ENCODE results near the gene RAB7A.
"Not testable (repeated sequence)": the region's sequence is repeated elsewhere in the genome, so short reads cannot be mapped to it uniquely, and the experiment has no call there.

Gene RAB7A

GRCh38 chr3:128823631-128824030, 97.6 kb downstream of the RAB7A start:
- Histone ChIP-seq H3K27ac (no peak overlapping the region), H3K4me3 (ENCODE audit: low read depth, low read length) (no peak overlapping the region), H3K9me3 (ENCODE audit: severe bottlenecking) (no peaks in the 10 kb centered on the region), H3K27me3 (ENCODE audit: insufficient read depth, low read depth, severe bottlenecking) (no peaks in the 10 kb centered on the region), H3K36me3 (no peaks in the 10 kb centered on the region)
- TF ChIP-seq CTCF (IDR thresholded peaks at IDR 0.05; ENCODE audit: low read depth, low read length) = no peak
- no peak for DNase-seq

- Histone ChIP-seq H3K9me3 (ENCODE audit: severe bottlenecking) (no peaks in the 10 kb centered on the region), H3K27me3 (ENCODE audit: insufficient read depth, low read depth, severe bottlenecking) (peaks cover 2% of the 10 kb centered on the region), H3K27ac (no peak overlapping the region), H3K36me3 (no peaks in the 10 kb centered on the region), H3K4me3 (ENCODE audit: low read depth, low read length) (no peak overlapping the region)
- no peak for DNase-seq
- TF ChIP-seq CTCF (IDR thresholded peaks at IDR 0.05; ENCODE audit: low read depth, low read length) = no peak
These were observed 98.3 kb downstream of the RAB7A start for GRCh38 chr3:128824132-128824850.

GRCh38 chr3:128825117-128825725, 99.2 kb downstream of the RAB7A start:
- Histone ChIP-seq H3K36me3 (no peaks in the 10 kb centered on the region), H3K9me3 (ENCODE audit: severe bottlenecking) (no peaks in the 10 kb centered on the region), H3K27ac (no peak overlapping the region), H3K4me3 (ENCODE audit: low read depth, low read length) (no peak overlapping the region), H3K27me3 (ENCODE audit: insufficient read depth, low read depth, severe bottlenecking) (peaks cover 2% of the 10 kb centered on the region)
- no peak for DNase-seq
- no peak for TF ChIP-seq CTCF (IDR thresholded peaks at IDR 0.05; ENCODE audit: low read depth, low read length)

- H3K4me3 ChIP-seq (ENCODE audit: low read depth, low read length); H3K36me3 ChIP-seq; H3K9me3 ChIP-seq (ENCODE audit: severe bottlenecking); H3K27me3 ChIP-seq (ENCODE audit: insufficient read depth, low read depth, severe bottlenecking); H3K27ac ChIP-seq; DNase-seq: not testable (repeated sequence)
These were observed 103.1 kb downstream of the RAB7A start for GRCh38 chr3:128829087-128829486.

- H3K9me3 ChIP-seq (ENCODE audit: severe bottlenecking); H3K27me3 ChIP-seq (ENCODE audit: insufficient read depth, low read depth, severe bottlenecking); H3K4me3 ChIP-seq (ENCODE audit: low read depth, low read length); H3K36me3 ChIP-seq; H3K27ac ChIP-seq; DNase-seq: not testable (repeated sequence)
These were observed 104.1 kb downstream of the RAB7A start for GRCh38 chr3:128829925-128830625.

- not testable (repeated sequence) for H3K36me3 ChIP-seq; H3K9me3 ChIP-seq (ENCODE audit: severe bottlenecking); H3K4me3 ChIP-seq (ENCODE audit: low read depth, low read length); H3K27me3 ChIP-seq (ENCODE audit: insufficient read depth, low read depth, severe bottlenecking); DNase-seq; H3K27ac ChIP-seq
These were observed 104.8 kb downstream of the RAB7A start for GRCh38 chr3:128830762-128831161.

- H3K27ac ChIP-seq = not testable (repeated sequence)
These were observed 107.0 kb downstream of the RAB7A start for GRCh38 chr3:128832979-128833378.

More at GRCh38 chr3:128832979-128833378, 107.0 kb downstream of the RAB7A start:
- not testable (repeated sequence) for H3K36me3 ChIP-seq; H3K27me3 ChIP-seq (ENCODE audit: insufficient read depth, low read depth, severe bottlenecking); H3K9me3 ChIP-seq (ENCODE audit: severe bottlenecking); H3K4me3 ChIP-seq (ENCODE audit: low read depth, low read length)
- DNase-seq = peak; percentile 64

All from WERI-Rb-1 (cell line).